LoVo (cell line): ENCODE results near the gene NMBR.
"Not testable (repeated sequence)": the region's sequence is repeated elsewhere in the genome, so short reads cannot be mapped to it uniquely, and the experiment has no call there.

Experiments used
- DNase-seq: peaks from one replicate; pipeline ENCODE4 v3.0.0-alpha.2; 2016; ENCODE audit warnings: low spot score

Gene NMBR

GRCh38 chr6:142055219-142055618 is 91.7 kb downstream of the NMBR start:
- no peak for DNase-seq

- DNase-seq = no peak
Measured at GRCh38 chr6:142051404-142051803, 95.5 kb downstream of the NMBR start.

GRCh38 chr6:142048593-142048980 is 98.3 kb downstream of the NMBR start:
- no peak for DNase-seq

- DNase-seq = no peak
Measured at GRCh38 chr6:142047934-142048592, 98.9 kb downstream of the NMBR start.

GRCh38 chr6:142045380-142046278 is 101.3 kb downstream of the NMBR start:
- peak; percentile 7 for DNase-seq

GRCh38 chr6:142035890-142036289 is 111.0 kb downstream of the NMBR start:
- no peak for DNase-seq

GRCh38 chr6:142031035-142031434 is 115.9 kb downstream of the NMBR start:
- DNase-seq = no peak

GRCh38 chr6:142030115-142030619 is 116.8 kb downstream of the NMBR start:
- no peak for DNase-seq

GRCh38 chr6:142028527-142028926 is 118.4 kb downstream of the NMBR start:
- no peak for DNase-seq

GRCh38 chr6:142027804-142028203 is 119.1 kb downstream of the NMBR start:
- not testable (repeated sequence) for DNase-seq

GRCh38 chr6:142027074-142027473 is 119.8 kb downstream of the NMBR start:
- DNase-seq = no peak

GRCh38 chr6:142026471-142026870 is 120.5 kb downstream of the NMBR start:
- no peak for DNase-seq
